ENCODE results near the gene TREH.

TREH gene

DNA sequence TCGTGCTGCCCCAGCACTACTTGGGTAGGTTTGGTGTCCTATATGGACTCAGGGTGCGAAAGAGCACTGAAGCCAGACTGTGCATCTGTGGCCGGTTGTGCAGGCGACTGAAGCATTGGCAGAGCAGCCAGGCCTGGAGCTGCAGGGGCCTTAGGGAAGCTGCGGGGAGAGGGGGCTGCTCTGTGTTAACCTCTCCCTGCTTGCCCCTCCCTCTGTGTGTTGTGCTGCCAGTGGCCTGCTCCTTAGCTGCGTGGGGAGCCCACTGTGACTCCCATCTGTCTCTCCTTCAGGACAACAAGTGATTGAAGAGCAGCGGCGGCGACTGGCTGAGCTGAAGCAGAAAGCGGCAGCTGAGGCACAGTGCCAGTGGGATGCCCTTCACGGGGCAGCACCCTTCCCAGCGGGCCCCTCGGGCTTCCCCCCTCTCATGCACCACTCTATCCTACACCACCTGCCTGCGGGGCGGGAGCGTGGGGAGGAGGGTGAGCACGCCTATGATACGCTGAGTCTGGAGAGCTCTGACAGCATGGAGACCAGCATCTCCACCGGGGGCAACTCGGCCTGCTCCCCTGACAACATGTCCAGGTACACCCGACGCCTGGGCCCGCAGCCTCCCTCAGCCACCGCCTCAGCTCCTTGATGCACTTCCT, 34.3 kb downstream of the TREH start:
- no peak for DNase-seq

- DNase-seq, result no peak
These were observed 35.0 kb downstream of the TREH start for GRCh38 chr11:118644496-118644895.

- no peak for DNase-seq
These were observed 35.5 kb downstream of the TREH start for GRCh38 chr11:118643995-118644345.

GRCh38 chr11:118643142-118643994, 36.1 kb downstream of the TREH start:
- DNase-seq, result no peak

DNA sequence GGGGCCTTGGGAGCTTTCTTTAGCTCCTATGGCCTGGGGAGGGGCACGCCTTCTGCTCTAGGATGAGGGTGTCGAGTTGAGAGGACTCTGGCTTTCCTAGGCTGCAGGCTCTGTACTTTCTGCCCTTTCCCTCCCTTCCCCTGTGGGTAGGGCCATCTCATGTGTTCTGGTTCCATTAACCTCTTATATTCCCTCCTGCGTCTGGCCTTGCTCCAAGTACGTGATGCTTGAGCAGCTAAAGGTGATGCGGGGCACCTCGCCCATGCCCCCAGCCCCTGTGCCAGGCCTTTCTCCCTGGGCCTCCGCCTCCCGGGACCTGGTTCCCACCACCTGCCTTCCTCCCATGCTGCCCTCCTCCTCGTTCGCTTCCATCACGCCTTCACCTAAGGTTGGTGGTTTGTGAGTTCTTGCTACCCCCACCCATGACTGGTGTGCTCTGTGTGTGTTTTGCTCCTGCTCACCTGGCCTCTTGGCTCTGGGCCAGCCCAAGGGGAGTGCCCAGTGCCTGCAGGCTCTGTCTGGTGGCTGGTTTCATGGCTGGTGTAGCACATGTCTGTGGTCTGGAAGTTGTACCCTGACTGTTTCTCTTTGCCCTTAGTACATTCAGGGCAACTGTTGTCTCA, 37.9 kb downstream of the TREH start:
- peak; percentile 99 for DNase-seq

DNA sequence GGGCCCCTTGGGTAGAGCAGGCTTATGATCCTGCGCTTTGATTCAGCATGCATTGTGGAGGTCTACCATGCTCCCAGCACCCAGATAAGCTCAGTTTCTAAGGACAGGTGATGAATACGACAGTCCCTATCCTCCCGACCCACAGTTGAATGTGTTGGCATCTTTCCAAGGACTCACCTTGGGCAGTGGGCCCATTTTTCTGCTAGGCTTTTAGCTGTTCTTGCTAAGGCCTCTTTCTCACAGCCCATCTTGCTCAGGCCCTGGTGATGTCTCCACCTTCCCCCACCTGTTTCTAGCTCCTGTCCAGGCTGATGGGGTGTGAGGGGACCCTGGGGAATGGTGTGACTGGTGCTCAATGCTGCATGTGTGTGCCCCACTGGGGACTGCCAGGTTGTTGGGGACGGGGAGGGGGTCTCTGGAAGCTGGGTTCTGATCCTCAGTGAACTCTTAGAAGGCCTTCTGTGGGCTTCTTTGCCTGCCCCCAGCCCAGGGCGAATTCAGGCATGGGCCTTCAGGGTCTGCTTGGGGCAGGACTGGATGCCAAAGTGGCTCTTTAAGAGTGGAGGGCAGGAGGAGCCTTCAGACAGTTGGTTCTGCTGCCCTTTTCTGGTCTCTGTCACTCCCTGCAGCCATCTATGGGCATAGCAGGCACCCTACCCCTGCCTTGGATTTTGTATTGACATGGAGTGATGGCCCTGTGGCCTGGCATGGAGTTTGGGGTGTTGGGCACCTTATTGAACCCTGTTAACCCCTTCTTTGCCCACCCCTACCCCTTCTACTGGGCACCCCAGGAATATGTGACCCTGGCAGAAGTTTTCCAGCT, 38.9 kb downstream of the TREH start:
- DNase-seq, result peak; percentile 82

DNA sequence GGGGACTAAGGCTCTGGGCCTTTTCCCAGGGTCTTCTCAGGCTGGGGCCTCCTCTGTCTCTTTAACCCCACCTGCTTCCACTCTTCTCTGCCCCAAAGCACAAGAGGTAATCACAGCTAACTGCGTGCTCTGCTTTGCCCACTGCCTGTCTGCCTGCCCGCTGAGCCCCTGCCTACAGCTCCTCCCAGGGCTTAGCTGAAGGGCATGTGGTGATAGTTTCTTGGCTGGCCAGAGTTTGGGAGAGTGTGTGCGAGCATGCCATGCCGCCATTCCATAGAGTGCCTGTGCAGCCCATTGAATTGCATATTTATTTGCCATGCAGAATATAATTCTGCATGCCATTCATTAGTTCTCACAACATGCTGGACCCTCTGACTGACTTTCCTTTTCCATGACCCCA, 39.6 kb downstream of the TREH start:
- DNase-seq, result no peak

DNA sequence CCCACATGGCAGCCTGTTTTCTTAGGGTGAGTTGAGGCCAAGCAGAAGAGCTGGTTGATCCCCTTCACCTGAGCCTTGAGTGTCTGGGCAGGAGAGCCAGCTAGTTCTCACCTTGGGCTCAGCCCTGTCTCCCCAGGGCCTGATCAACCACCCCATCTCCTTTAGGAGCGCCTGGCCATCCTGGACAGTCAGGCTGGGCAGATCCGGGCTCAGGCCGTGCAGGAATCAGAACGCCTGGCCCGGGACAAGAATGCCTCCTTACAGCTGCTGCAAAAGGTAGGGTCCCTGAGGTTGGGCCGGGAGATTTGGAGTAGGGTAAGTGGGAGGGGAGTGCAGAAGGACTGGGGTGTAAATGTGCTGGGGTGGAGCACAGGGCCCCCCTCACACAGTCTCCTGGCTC, 40.7 kb downstream of the TREH start:
- DNase-seq, result no peak

DNA sequence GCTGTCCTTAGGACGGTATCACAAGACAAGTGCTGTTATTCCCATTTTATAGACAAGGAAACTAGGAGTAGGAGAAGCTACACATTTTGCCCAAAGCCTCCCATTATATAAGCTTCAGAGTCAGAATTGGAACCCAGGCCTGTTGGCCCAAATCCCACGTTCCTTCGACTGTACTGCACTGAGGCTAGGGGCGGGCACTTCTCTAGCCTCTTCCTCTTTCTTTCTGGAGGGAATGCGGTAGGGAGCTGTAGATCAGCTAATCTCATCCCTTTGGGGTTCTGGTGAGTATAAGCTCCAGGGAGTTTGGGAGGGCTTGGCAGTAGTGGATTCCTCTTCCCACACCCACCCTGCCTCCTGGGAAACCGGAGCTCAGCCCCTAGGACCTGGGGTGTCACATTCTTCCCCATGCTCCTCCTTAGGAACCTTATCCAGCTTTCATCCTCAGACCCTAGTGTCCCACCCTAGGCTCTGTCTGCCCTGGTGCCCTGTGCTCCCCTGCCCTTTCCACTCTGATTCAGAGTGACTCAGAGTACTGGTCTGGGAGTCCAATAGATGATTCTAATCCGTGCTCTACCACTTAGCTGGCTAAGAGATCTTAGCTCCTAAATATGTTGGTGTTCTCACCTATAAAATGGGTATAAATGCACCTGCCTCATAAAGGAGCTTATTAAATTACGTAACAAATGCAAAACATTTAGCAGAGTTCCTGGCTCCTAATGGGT, 42.7 kb downstream of the TREH start:
- DNase-seq, result no peak

DNA sequence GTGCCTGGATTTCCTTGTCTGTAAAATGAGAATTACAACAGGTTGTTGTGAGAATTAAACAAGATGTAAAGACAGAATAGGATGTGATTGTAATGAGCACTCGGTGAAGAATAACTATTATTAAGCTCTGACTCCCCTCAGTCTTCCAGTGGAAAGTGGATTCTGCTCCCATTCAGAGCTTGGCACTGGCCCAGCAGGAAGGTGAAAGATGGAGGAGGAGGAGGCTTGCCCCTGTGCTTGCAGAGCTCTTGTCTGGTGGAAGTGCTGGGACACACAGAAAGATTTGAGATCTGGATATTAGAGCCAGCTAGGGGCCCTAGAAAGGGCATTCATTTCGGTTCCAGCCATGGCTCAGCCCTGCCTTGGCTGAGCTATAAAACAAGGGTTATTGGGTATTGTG, 43.8 kb downstream of the TREH start:
- peak; percentile 44 for DNase-seq

- DNase-seq, result no peak
These were observed 44.2 kb downstream of the TREH start for GRCh38 chr11:118635237-118635591.

- peak; percentile 96 for DNase-seq
These were observed 44.8 kb downstream of the TREH start for GRCh38 chr11:118634431-118635236.

DNA sequence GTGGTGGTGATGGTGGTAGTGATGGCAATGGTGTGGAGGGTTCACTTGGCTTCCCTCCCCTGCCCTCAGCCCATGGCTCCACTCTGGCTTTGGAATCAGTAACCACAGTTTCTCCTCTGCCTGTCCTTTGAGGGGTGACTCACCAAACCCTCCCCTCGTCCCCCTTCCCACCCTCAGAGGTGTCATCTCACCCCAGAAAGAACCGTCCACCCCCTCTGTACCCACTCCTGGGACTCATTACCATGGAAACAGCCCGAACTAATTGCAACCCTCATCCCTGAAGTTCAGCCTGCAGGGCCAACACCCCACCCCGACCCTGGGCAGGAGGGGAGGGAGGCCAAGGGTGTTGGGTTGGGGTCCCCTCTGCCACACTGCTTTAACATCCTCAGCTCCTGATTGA, 45.5 kb downstream of the TREH start:
- DNase-seq, result peak; percentile 32

GRCh38 chr11:118633319-118633690, 46.1 kb downstream of the TREH start:
- no peak for DNase-seq

GRCh38 chr11:118632577-118633318, 46.7 kb downstream of the TREH start:
- no peak for DNase-seq

- no peak for DNase-seq
These were observed 48.1 kb downstream of the TREH start for GRCh38 chr11:118631142-118631909.

- no peak for DNase-seq
These were observed 49.4 kb downstream of the TREH start for GRCh38 chr11:118629761-118630661.

GRCh38 chr11:118628861-118629549, 50.4 kb downstream of the TREH start:
- no peak for DNase-seq

GRCh38 chr11:118628432-118628831, 51.0 kb downstream of the TREH start:
- DNase-seq, result no peak

Measured in NCI-H1105 (cell line).